ENCODE measurements around the gene ACACA.

The ACACA gene

GRCh38 chr17:37137070-37137610 lies 269.5 kb downstream of the ACACA start:
- H3K9me3 ChIP-seq (ENCODE audit: control insufficient read depth, low read depth, low read length) = no peaks in the 10 kb centered on the region
- H3K4me1 ChIP-seq (ENCODE audit: control insufficient read depth, low read depth, low read length) = peaks cover 30% of the 10 kb centered on the region
- H3K27me3 ChIP-seq (ENCODE audit: control insufficient read depth, insufficient read depth, low read length) = no peaks in the 10 kb centered on the region
- H3K4me3 ChIP-seq (ENCODE audit: low read length) = no peak overlapping the region
- H3K36me3 ChIP-seq (ENCODE audit: control insufficient read depth, low read depth, low read length) = peaks cover 8% of the 10 kb centered on the region
- H3K27ac ChIP-seq (ENCODE audit: low read length) = no peak overlapping the region
- H3K9ac ChIP-seq (ENCODE audit: low read length) = no peak overlapping the region

GRCh38 chr17:37135576-37135975 lies 271.1 kb downstream of the ACACA start:
- H3K4me1 ChIP-seq (ENCODE audit: control insufficient read depth, low read depth, low read length) = peaks cover 45% of the 10 kb centered on the region
- H3K27me3 ChIP-seq (ENCODE audit: control insufficient read depth, insufficient read depth, low read length) = no peaks in the 10 kb centered on the region
- no peaks in the 10 kb centered on the region for H3K9me3 ChIP-seq (ENCODE audit: control insufficient read depth, low read depth, low read length)
- peaks cover 8% of the 10 kb centered on the region for H3K36me3 ChIP-seq (ENCODE audit: control insufficient read depth, low read depth, low read length)
- H3K4me3 ChIP-seq (ENCODE audit: low read length) = no peak overlapping the region
- H3K9ac ChIP-seq (ENCODE audit: low read length) = no peak overlapping the region
- no peak overlapping the region for H3K27ac ChIP-seq (ENCODE audit: low read length)

DNA sequence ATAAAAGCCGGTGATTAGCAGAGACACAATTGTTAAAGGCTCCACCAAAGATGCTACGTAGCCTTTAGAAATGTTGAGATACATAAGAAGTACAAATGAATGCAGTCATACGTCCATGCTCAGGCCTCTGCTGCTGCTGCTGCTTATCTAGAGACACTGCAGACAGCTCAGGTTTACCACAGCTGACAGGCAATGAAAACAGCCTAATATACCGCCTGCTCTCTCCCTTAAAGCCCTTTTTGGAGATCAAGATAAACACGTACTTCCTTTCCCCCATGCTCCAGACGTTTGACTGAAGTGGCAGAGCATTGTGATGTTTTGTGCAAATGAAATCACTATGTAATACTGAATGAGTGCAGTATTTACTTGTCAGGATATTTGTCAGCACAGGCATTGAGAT lies 272.6 kb downstream of the ACACA start:
- H3K4me3 ChIP-seq (ENCODE audit: low read length) = no peak overlapping the region
- peaks cover 19% of the 10 kb centered on the region for H3K36me3 ChIP-seq (ENCODE audit: control insufficient read depth, low read depth, low read length)
- peaks cover 45% of the 10 kb centered on the region for H3K4me1 ChIP-seq (ENCODE audit: control insufficient read depth, low read depth, low read length)
- H3K9me3 ChIP-seq (ENCODE audit: control insufficient read depth, low read depth, low read length) = no peaks in the 10 kb centered on the region
- no peak overlapping the region for H3K27ac ChIP-seq (ENCODE audit: low read length)
- no peak overlapping the region for H3K9ac ChIP-seq (ENCODE audit: low read length)
- H3K27me3 ChIP-seq (ENCODE audit: control insufficient read depth, insufficient read depth, low read length) = no peaks in the 10 kb centered on the region

DNA sequence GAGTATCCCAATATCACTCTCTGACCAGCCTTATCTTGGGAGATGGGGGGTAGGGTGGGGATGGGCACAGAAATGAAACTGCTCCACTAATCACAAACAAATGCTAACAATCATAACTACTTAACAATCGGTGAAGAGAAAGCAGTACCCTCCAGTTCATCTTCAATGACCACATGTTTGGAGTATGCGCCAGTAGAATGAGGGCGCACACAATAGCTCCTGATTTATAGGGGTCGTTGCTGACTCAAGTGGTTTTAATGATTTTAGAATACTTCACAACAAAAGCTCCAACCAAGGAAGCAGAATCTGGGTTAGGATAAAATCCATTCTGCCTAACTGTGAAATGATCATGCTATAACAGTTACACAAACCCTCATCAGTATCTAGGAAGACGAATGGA lies 273.5 kb downstream of the ACACA start:
- Histone ChIP-seq H3K36me3 (ENCODE audit: control insufficient read depth, low read depth, low read length) (peaks cover 28% of the 10 kb centered on the region), H3K4me3 (ENCODE audit: low read length) (no peak overlapping the region), H3K9ac (ENCODE audit: low read length) (no peak overlapping the region), H3K4me1 (ENCODE audit: control insufficient read depth, low read depth, low read length) (peaks cover 45% of the 10 kb centered on the region), H3K27me3 (ENCODE audit: control insufficient read depth, insufficient read depth, low read length) (no peaks in the 10 kb centered on the region), H3K27ac (ENCODE audit: low read length) (no peak overlapping the region), H3K9me3 (ENCODE audit: control insufficient read depth, low read depth, low read length) (no peaks in the 10 kb centered on the region)

GRCh38 chr17:37131669-37132611 lies 274.7 kb downstream of the ACACA start:
- Histone ChIP-seq H3K27ac (ENCODE audit: low read length) (no peak overlapping the region), H3K4me3 (ENCODE audit: low read length) (no peak overlapping the region), H3K36me3 (ENCODE audit: control insufficient read depth, low read depth, low read length) (peaks cover 29% of the 10 kb centered on the region), H3K9me3 (ENCODE audit: control insufficient read depth, low read depth, low read length) (no peaks in the 10 kb centered on the region), H3K9ac (ENCODE audit: low read length) (no peak overlapping the region), H3K4me1 (ENCODE audit: control insufficient read depth, low read depth, low read length) (peaks cover 41% of the 10 kb centered on the region), H3K27me3 (ENCODE audit: control insufficient read depth, insufficient read depth, low read length) (no peaks in the 10 kb centered on the region)

DNA sequence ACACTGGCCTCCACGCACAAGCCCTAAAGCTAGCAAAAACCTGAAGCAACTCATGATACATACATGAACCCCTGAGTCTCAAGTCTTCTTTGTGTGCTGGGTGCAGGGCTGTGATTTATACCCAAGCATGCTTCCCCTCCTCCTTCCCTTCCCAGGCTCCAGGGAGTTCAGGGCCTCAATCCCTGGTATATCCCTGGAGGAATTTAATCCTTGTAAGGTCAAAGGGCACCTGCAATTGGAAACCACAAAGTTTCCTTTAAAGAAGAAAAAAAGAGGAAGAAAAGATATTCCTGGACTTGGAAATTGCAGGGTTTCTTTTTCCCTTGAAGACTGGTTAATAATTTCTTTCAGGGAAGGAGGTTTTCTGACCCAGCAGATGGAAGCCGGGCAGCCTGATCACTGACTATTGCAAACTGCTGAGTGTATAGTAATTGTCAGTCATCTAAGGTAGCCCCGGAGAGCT lies 275.6 kb downstream of the ACACA start:
- Histone ChIP-seq H3K4me1 (ENCODE audit: control insufficient read depth, low read depth, low read length) (peaks cover 41% of the 10 kb centered on the region), H3K27ac (ENCODE audit: low read length) (peak overlapping the region; percentile 30), H3K9ac (ENCODE audit: low read length) (no peak overlapping the region), H3K27me3 (ENCODE audit: control insufficient read depth, insufficient read depth, low read length) (no peaks in the 10 kb centered on the region), H3K36me3 (ENCODE audit: control insufficient read depth, low read depth, low read length) (peaks cover 37% of the 10 kb centered on the region), H3K9me3 (ENCODE audit: control insufficient read depth, low read depth, low read length) (no peaks in the 10 kb centered on the region), H3K4me3 (ENCODE audit: low read length) (no peak overlapping the region)

GRCh38 chr17:37124821-37125173 lies 281.8 kb downstream of the ACACA start:
- Histone ChIP-seq H3K9me3 (ENCODE audit: control insufficient read depth, low read depth, low read length) (no peaks in the 10 kb centered on the region), H3K27me3 (ENCODE audit: control insufficient read depth, insufficient read depth, low read length) (no peaks in the 10 kb centered on the region), H3K4me1 (ENCODE audit: control insufficient read depth, low read depth, low read length) (peaks cover 4% of the 10 kb centered on the region), H3K9ac (ENCODE audit: low read length) (no peak overlapping the region), H3K4me3 (ENCODE audit: low read length) (no peak overlapping the region), H3K27ac (ENCODE audit: low read length) (no peak overlapping the region), H3K36me3 (ENCODE audit: control insufficient read depth, low read depth, low read length) (peaks cover 80% of the 10 kb centered on the region)

GRCh38 chr17:37123941-37124820 lies 282.5 kb downstream of the ACACA start:
- H3K27ac ChIP-seq (ENCODE audit: low read length) = no peak overlapping the region
- no peaks in the 10 kb centered on the region for H3K9me3 ChIP-seq (ENCODE audit: control insufficient read depth, low read depth, low read length)
- no peak overlapping the region for H3K9ac ChIP-seq (ENCODE audit: low read length)
- no peak overlapping the region for H3K4me3 ChIP-seq (ENCODE audit: low read length)
- H3K36me3 ChIP-seq (ENCODE audit: control insufficient read depth, low read depth, low read length) = peaks cover 73% of the 10 kb centered on the region
- H3K4me1 ChIP-seq (ENCODE audit: control insufficient read depth, low read depth, low read length) = peaks cover 4% of the 10 kb centered on the region
- no peaks in the 10 kb centered on the region for H3K27me3 ChIP-seq (ENCODE audit: control insufficient read depth, insufficient read depth, low read length)

GRCh38 chr17:37123386-37123785 lies 283.2 kb downstream of the ACACA start:
- Histone ChIP-seq H3K4me3 (ENCODE audit: low read length) (no peak overlapping the region), H3K9me3 (ENCODE audit: control insufficient read depth, low read depth, low read length) (no peaks in the 10 kb centered on the region), H3K36me3 (ENCODE audit: control insufficient read depth, low read depth, low read length) (peaks cover 65% of the 10 kb centered on the region), H3K27ac (ENCODE audit: low read length) (no peak overlapping the region), H3K4me1 (ENCODE audit: control insufficient read depth, low read depth, low read length) (peaks cover 11% of the 10 kb centered on the region), H3K9ac (ENCODE audit: low read length) (no peak overlapping the region), H3K27me3 (ENCODE audit: control insufficient read depth, insufficient read depth, low read length) (no peaks in the 10 kb centered on the region)

GRCh38 chr17:37121616-37122015 lies 285.0 kb downstream of the ACACA start:
- Histone ChIP-seq H3K4me3 (ENCODE audit: low read length) (no peak overlapping the region), H3K9ac (ENCODE audit: low read length) (no peak overlapping the region), H3K9me3 (ENCODE audit: control insufficient read depth, low read depth, low read length) (no peaks in the 10 kb centered on the region), H3K27ac (ENCODE audit: low read length) (no peak overlapping the region), H3K27me3 (ENCODE audit: control insufficient read depth, insufficient read depth, low read length) (no peaks in the 10 kb centered on the region), H3K36me3 (ENCODE audit: control insufficient read depth, low read depth, low read length) (peaks cover 59% of the 10 kb centered on the region), H3K4me1 (ENCODE audit: control insufficient read depth, low read depth, low read length) (peaks cover 29% of the 10 kb centered on the region)

- Histone ChIP-seq H3K27ac (ENCODE audit: low read length) (no peak overlapping the region), H3K4me1 (ENCODE audit: control insufficient read depth, low read depth, low read length) (peaks cover 30% of the 10 kb centered on the region), H3K4me3 (ENCODE audit: low read length) (peak overlapping the region; percentile 8), H3K27me3 (ENCODE audit: control insufficient read depth, insufficient read depth, low read length) (no peaks in the 10 kb centered on the region), H3K9me3 (ENCODE audit: control insufficient read depth, low read depth, low read length) (no peaks in the 10 kb centered on the region), H3K9ac (ENCODE audit: low read length) (no peak overlapping the region), H3K36me3 (ENCODE audit: control insufficient read depth, low read depth, low read length) (peaks cover 34% of the 10 kb centered on the region)
Observed at GRCh38 chr17:37118366-37119137, 288.1 kb downstream of the ACACA start.
